ENCODE data around the gene NTSR1. TPM values are rescaled to one million over a fixed set of nuclear protein-coding genes. Genes with fewer than 3 reads are reported as not detected.

Gene NTSR1
- polyA plus RNA-seq, 1 experiment: 0.09 TPM

- no peak for DNase-seq (ENCODE audit: low read depth, low spot score)
- H3K9me3 ChIP-seq (ENCODE audit: control insufficient read depth, insufficient read depth, low read length): no peaks in the 10 kb centered on the region; the same call in 1 of the 2 replicates
- H3K4me3 ChIP-seq (ENCODE audit: low read depth, low read length): no peak overlapping the region
- TF ChIP-seq, protein P1, sequence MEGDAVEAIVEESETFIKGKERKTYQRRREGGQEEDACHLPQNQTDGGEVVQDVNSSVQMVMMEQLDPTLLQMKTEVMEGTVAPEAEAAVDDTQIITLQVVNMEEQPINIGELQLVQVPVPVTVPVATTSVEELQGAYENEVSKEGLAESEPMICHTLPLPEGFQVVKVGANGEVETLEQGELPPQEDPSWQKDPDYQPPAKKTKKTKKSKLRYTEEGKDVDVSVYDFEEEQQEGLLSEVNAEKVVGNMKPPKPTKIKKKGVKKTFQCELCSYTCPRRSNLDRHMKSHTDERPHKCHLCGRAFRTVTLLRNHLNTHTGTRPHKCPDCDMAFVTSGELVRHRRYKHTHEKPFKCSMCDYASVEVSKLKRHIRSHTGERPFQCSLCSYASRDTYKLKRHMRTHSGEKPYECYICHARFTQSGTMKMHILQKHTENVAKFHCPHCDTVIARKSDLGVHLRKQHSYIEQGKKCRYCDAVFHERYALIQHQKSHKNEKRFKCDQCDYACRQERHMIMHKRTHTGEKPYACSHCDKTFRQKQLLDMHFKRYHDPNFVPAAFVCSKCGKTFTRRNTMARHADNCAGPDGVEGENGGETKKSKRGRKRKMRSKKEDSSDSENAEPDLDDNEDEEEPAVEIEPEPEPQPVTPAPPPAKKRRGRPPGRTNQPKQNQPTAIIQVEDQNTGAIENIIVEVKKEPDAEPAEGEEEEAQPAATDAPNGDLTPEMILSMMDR (IDR thresholded peaks at IDR 0.05; ENCODE audit: low read depth, low read length): no peak
- ChIA-PET CTCF (interaction anchor here (0.7 to 4.3 kb wide), 12 partner anchors 52 to 383 kb away, joined by 3 to 81 read pairs (median 5); no protein-coding TSS in a partner anchor), POLR2A (interaction anchor here (1.1 kb wide), 1 partner anchor 51 kb away, joined by 3 read pairs; no protein-coding TSS in a partner anchor)
- H3K27me3 ChIP-seq (ENCODE audit: control insufficient read depth, insufficient read depth, low read length): peaks cover 8% of the 10 kb centered on the region
- H3K27ac ChIP-seq (ENCODE audit: low read depth, low read length): no peak overlapping the region
These were observed 83.7 kb downstream of the NTSR1 start for GRCh38 chr20:62792182-62792939.

GRCh38 chr20:62792940-62793756, 84.5 kb downstream of the NTSR1 start:
- DNase-seq (ENCODE audit: low read depth, low spot score): no peak
- CTCF ChIA-PET: interaction anchor here (1.1 to 4.3 kb wide), 7 partner anchors 15 to 216 kb away, joined by 3 to 81 read pairs (median 7); no protein-coding TSS in a partner anchor
- Histone ChIP-seq H3K9me3 (ENCODE audit: control insufficient read depth, insufficient read depth, low read length) (no peaks in the 10 kb centered on the region; the same call in 1 of the 2 replicates), H3K4me3 (ENCODE audit: low read depth, low read length) (no peak overlapping the region), H3K27ac (ENCODE audit: low read depth, low read length) (peak overlapping the region; percentile 67), H3K27me3 (ENCODE audit: control insufficient read depth, insufficient read depth, low read length) (peaks cover 4% of the 10 kb centered on the region)
- POLR2A ChIA-PET: interaction anchor here (0.6 to 1.9 kb wide), 3 partner anchors 52 to 89 kb away, joined by 3 to 7 read pairs (median 3); no protein-coding TSS in a partner anchor
- TF ChIP-seq, protein P1 (IDR thresholded peaks at IDR 0.05; ENCODE audit: low read depth, low read length): no peak

- H3K27ac ChIP-seq (ENCODE audit: low read depth, low read length): peak overlapping the region; percentile 67
- TF ChIP-seq, protein P1 (IDR thresholded peaks at IDR 0.05; ENCODE audit: low read depth, low read length): no peak
- POLR2A ChIA-PET: interaction anchor here (0.6 to 1.9 kb wide), 5 partner anchors 14 to 491 kb away, joined by 3 to 7 read pairs (median 3); no protein-coding TSS in a partner anchor
- DNase-seq (ENCODE audit: low read depth, low spot score): no peak
- peak overlapping the region; percentile 46 for H3K4me3 ChIP-seq (ENCODE audit: low read depth, low read length)
- CTCF ChIA-PET: interaction anchor here (1.1 to 1.9 kb wide), 4 partner anchors 15 to 215 kb away, joined by 3 to 13 read pairs (median 6); no protein-coding TSS in a partner anchor
- no peaks in the 10 kb centered on the region; the same call in 1 of the 2 replicates for H3K9me3 ChIP-seq (ENCODE audit: control insufficient read depth, insufficient read depth, low read length)
- peaks cover 4% of the 10 kb centered on the region for H3K27me3 ChIP-seq (ENCODE audit: control insufficient read depth, insufficient read depth, low read length)
These were observed 85.0 kb downstream of the NTSR1 start for GRCh38 chr20:62793757-62794006.

DNA sequence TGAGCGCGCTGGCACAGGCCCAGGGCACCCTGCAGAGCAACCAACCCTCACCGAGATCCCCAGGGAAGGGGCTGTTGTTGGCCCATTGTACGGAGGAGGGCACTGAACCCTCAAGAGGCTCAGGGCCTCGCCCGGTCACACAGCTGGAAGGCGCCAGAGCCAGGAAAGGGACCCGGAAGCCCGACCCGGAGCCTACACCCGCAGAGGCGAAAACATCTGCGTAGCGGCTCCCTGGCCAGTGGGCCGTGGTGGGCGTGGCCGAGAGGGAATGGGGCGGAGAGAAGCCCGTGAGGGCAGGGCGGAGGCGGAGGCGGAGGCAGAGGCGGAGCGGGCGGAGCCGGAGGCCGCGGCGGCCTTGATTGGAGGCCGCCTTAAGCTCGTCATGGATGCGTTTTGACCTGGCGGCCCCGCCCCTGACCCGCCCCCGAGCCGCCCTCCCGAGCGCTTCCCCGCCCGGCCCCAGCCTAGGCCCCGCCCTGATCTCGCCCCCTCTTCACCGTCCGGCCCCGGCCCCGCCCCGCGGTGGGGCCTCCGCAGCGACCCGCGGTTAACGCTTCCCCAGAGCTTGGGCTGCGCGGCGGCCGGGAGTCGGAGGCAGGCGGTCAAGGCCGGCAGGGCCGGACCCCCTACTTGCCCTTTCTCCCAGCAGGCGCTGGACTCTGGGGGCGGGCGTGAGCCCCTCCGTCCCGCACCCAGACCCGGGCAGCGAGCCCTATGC, 85.5 kb downstream of the NTSR1 start:
- POLR2A ChIA-PET: interaction anchor here (0.6 to 1.9 kb wide), 6 partner anchors 15 to 492 kb away, joined by 3 to 7 read pairs (median 3); no protein-coding TSS in a partner anchor
- CTCF ChIA-PET: interaction anchor here (1.1 to 1.9 kb wide), 4 partner anchors 14 to 215 kb away, joined by 3 to 13 read pairs (median 6); no protein-coding TSS in a partner anchor
- Histone ChIP-seq H3K9me3 (ENCODE audit: control insufficient read depth, insufficient read depth, low read length) (no peaks in the 10 kb centered on the region; the same call in 1 of the 2 replicates), H3K27ac (ENCODE audit: low read depth, low read length) (peak overlapping the region; percentile 70), H3K4me3 (ENCODE audit: low read depth, low read length) (peak overlapping the region; percentile 69), H3K27me3 (ENCODE audit: control insufficient read depth, insufficient read depth, low read length) (no peaks in the 10 kb centered on the region)
- peak; percentile 80 for DNase-seq (ENCODE audit: low read depth, low spot score)
- TF ChIP-seq, protein P1 (IDR thresholded peaks at IDR 0.05; ENCODE audit: low read depth, low read length): no peak

Measured in AG04450 (cell line).